KMS-11 (cell line): ENCODE measurements around the gene SAMD14.
A peak's percentile ranks its signal among the peaks of the same experiment; 100 is the strongest.

ENCODE experiments used
- H2AFZ ChIP-seq: fragments of 200-600 bp; sonication (generic); 2 replicates; pipeline ENCODE4 v1.6.1; 2016; ENCODE audit warnings: antibody characterized with exemption, mixed run types, low read depth
- H3K27ac ChIP-seq: fragments of 200-600 bp; sonication (generic); 2 replicates; pipeline ENCODE4 v1.6.1; 2016; ENCODE audit warnings: mild to moderate bottlenecking, mixed run types
- H3K27me3 ChIP-seq: fragments of 200-600 bp; sonication (generic); 2 replicates; pipeline ENCODE4 v1.6.1; 2017; ENCODE audit warnings: mild to moderate bottlenecking, low read depth, mixed run types, moderate library complexity; ENCODE audit not compliant: insufficient read depth
- H3K36me3 ChIP-seq: fragments of 200-600 bp; sonication (generic); 2 replicates; pipeline ENCODE4 v1.6.1; 2017; ENCODE audit warnings: mild to moderate bottlenecking, mixed run types; ENCODE audit not compliant: insufficient read depth
- H3K4me1 ChIP-seq: fragments of 200-600 bp; sonication (generic); 2 replicates; pipeline ENCODE4 v1.6.1; 2016; ENCODE audit warnings: mild to moderate bottlenecking, low read depth, mixed run types; ENCODE audit not compliant: poor library complexity, severe bottlenecking
- H3K4me2 ChIP-seq: fragments of 200-600 bp; sonication (generic); 2 replicates; pipeline ENCODE4 v1.7.0; 2016; ENCODE audit warnings: mild to moderate bottlenecking, mixed run types
- H3K4me3 ChIP-seq: fragments of 200-600 bp; sonication (generic); IDR thresholded peaks from 2 replicates; pipeline ENCODE4 v1.6.1; 2017; ENCODE audit warnings: low read depth, low read length, mixed read lengths; ENCODE audit not compliant: insufficient read depth
- H3K79me2 ChIP-seq: fragments of 200-600 bp; sonication (generic); 2 replicates; pipeline ENCODE4 v1.6.1; 2016; ENCODE audit warnings: low read depth, mixed run types; ENCODE audit not compliant: insufficient read depth
- H3K9ac ChIP-seq: fragments of 200-600 bp; sonication (generic); 2 replicates; pipeline ENCODE4 v1.6.1; 2016; ENCODE audit warnings: mild to moderate bottlenecking, mixed run types
- H4K20me1 ChIP-seq: fragments of 200-600 bp; sonication (generic); 2 replicates; pipeline ENCODE4 v1.6.1; 2016; ENCODE audit warnings: mild to moderate bottlenecking, mixed run types; ENCODE audit not compliant: insufficient read depth
- CTCF ChIP-seq: fragments of 200-600 bp; sonication (generic); conservative IDR thresholded peaks from 2 replicates; pipeline ENCODE4 v1.6.1; 2017; ENCODE audit warnings: low read depth, mild to moderate bottlenecking, antibody characterized with exemption, low read length, moderate library complexity, mixed read lengths

SAMD14 gene

GRCh38 chr17:50163843-50164696, 34.1 kb upstream of the SAMD14 start:
- Histone ChIP-seq H3K36me3 (no peaks in the 10 kb centered on the region), H3K27me3 (no peaks in the 10 kb centered on the region), H4K20me1 (no peaks in the 10 kb centered on the region), H3K4me2 (no peak overlapping the region; the same call in 1 of the 2 replicates), H3K9ac (no peak overlapping the region), H2AFZ (no peak overlapping the region), H3K4me3 (no peak overlapping the region), H3K27ac (no peak overlapping the region), H3K4me1 (peaks cover 29% of the 10 kb centered on the region), H3K79me2 (no peaks in the 10 kb centered on the region)
- no peak for TF ChIP-seq CTCF

GRCh38 chr17:50162466-50163254, 32.7 kb upstream of the SAMD14 start:
- H3K27me3 ChIP-seq: no peaks in the 10 kb centered on the region
- no peak overlapping the region for H3K4me2 ChIP-seq

GRCh38 chr17:50161911-50162288, 31.9 kb upstream of the SAMD14 start:
- H3K27ac ChIP-seq: no peak overlapping the region
- H3K4me3 ChIP-seq: no peak overlapping the region
- peaks cover 24% of the 10 kb centered on the region for H3K4me1 ChIP-seq
- H3K79me2 ChIP-seq: no peaks in the 10 kb centered on the region
- peak overlapping the region; percentile 66; the same call in 1 of the 2 replicates for H3K4me2 ChIP-seq
- no peaks in the 10 kb centered on the region for H3K36me3 ChIP-seq
- peak overlapping the region; percentile 70 for H2AFZ ChIP-seq
- no peak overlapping the region for H3K9ac ChIP-seq
- no peak for TF ChIP-seq CTCF
- no peaks in the 10 kb centered on the region for H4K20me1 ChIP-seq
- no peaks in the 10 kb centered on the region for H3K27me3 ChIP-seq

More at GRCh38 chr17:50162466-50163254, 32.7 kb upstream of the SAMD14 start:
- H3K79me2 ChIP-seq: no peaks in the 10 kb centered on the region
- no peak overlapping the region for H3K4me3 ChIP-seq
- no peaks in the 10 kb centered on the region for H3K36me3 ChIP-seq
- no peak overlapping the region for H2AFZ ChIP-seq
- no peak for TF ChIP-seq CTCF
- peaks cover 24% of the 10 kb centered on the region for H3K4me1 ChIP-seq
- no peak overlapping the region for H3K27ac ChIP-seq
- H4K20me1 ChIP-seq: no peaks in the 10 kb centered on the region
- H3K9ac ChIP-seq: no peak overlapping the region

- no peak overlapping the region for H3K4me3 ChIP-seq
- peak; percentile 85 for TF ChIP-seq CTCF
- no peak overlapping the region for H3K27ac ChIP-seq
- peak overlapping the region; percentile 66; the same call in 1 of the 2 replicates for H3K4me2 ChIP-seq
- no peaks in the 10 kb centered on the region for H3K36me3 ChIP-seq
- H4K20me1 ChIP-seq: no peaks in the 10 kb centered on the region
- no peak overlapping the region for H3K9ac ChIP-seq
- peak overlapping the region; percentile 70 for H2AFZ ChIP-seq
- H3K79me2 ChIP-seq: no peaks in the 10 kb centered on the region
- H3K27me3 ChIP-seq: no peaks in the 10 kb centered on the region
- peaks cover 30% of the 10 kb centered on the region for H3K4me1 ChIP-seq
These were observed 31.3 kb upstream of the SAMD14 start for GRCh38 chr17:50161023-50161910.
